Measurements from ENCODE around the gene DRP2.
"Not testable (repeated sequence)": the region's sequence is repeated elsewhere in the genome, so short reads cannot be mapped to it uniquely, and the experiment has no call there.

Gene DRP2, protein sequence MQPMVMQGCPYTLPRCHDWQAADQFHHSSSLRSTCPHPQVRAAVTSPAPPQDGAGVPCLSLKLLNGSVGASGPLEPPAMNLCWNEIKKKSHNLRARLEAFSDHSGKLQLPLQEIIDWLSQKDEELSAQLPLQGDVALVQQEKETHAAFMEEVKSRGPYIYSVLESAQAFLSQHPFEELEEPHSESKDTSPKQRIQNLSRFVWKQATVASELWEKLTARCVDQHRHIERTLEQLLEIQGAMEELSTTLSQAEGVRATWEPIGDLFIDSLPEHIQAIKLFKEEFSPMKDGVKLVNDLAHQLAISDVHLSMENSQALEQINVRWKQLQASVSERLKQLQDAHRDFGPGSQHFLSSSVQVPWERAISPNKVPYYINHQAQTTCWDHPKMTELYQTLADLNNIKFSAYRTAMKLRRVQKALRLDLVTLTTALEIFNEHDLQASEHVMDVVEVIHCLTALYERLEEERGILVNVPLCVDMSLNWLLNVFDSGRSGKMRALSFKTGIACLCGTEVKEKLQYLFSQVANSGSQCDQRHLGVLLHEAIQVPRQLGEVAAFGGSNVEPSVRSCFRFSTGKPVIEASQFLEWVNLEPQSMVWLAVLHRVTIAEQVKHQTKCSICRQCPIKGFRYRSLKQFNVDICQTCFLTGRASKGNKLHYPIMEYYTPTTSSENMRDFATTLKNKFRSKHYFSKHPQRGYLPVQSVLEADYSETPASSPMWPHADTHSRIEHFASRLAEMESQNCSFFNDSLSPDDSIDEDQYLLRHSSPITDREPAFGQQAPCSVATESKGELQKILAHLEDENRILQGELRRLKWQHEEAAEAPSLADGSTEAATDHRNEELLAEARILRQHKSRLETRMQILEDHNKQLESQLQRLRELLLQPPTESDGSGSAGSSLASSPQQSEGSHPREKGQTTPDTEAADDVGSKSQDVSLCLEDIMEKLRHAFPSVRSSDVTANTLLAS

DNA sequence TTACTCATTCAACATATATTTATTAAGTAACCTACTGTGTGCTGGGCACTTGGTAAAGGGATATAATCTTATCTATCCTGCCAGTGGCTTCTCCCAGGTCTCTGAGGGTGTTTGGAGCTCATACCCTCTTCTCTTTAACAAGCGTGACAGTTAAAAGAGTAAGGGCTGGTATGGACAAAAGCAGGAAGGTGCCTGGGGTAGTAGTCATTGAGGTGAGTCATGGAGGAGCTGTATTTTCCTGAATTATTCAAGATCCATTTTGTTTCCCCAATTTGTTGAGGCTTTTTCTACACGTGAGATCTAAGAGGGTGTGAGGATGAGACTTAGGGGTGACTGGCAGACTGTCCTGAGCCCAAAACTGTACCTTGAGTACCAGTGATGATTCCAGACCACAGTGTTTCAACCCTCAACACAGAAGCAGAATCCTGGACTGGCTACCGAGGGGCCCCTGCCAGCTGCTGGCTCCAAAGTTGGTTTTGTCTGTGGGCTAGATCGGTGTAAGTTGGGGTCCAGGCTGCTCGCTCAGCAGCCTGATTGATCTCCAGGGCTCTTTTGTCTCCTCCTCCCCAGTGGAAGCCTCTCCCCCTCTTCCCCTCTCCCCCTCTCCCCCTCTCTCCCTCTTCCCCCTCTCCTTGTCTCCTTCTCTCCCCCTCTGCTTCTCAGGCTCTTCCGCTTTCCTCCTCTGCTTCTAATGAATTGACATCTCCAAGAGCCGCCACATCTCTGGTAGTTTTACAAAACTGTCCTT, at the start of gene DRP2:
Gene DRP2 (plus strand): TSS at position 671 of the 748 bp plus-strand sequence. CDS start 11,862 bp downstream, outside the sequence.
- no peak for DNase-seq (ENCODE audit: low read depth in 2 of 2)

DNA sequence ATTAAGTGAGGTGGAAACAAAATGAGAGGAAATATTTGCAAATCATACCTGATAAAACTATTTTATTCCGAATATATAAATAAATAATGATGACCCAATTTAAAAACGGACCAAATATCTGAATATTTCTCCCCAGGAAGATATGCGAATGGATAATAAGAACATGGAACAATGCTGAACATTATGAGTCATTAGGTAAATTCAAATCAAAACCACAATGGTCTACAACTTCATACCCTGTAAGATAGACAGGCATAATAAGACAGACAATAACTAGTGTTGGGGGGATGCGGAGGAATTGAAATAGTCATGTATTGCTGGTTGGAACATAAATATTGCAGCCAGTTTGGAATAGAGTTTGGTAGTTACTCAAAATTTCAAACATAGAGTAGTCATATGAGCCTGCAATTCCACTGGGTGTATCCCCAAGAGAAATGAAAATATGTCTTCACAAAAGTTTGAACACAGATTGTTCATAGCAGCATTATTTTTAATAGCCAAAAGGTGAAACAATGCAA, 47.6 kb upstream of the DRP2 start:
- no peak for DNase-seq (ENCODE audit: low read depth in 2 of 2)

DNA sequence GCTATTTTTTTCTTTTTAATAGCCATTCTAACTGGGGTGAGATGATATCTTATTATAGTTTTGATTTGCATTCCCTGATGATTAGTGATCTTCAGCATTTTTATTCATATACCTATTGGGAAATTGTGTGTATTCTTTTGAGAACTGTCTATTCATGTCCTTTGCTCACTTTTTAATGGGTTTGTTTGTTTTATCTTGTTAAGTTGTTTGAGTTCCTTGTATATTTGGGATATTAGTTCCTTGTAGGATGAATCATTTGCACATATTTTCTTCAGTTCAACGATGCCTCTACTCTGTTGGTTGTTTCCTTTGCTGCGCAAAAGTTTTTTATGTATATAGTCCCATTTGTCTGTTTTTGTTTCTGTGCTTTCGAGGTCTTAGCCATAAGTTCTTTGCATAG, 43.1 kb upstream of the DRP2 start:
- DNase-seq (ENCODE audit: low read depth in 2 of 2), result no peak

DNA sequence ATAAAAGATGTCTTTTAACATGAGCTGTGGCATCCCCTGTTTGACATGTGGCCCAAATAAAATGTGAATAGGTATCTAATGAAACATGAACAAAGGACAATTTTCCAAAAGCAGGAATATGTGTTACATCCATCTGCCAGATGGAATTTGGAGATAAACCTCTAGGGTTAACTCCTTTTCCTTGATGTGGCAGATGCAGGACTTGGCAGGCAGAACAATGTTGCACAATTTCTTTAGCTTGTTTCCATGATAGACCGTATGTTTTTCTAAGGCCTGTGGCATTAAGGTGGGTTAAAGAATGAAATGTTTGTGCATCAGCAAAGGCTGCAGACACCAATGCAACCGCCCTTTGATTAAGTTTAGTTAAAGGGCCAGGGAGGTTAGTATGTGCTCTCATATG, 34.7 kb upstream of the DRP2 start:
- not testable (repeated sequence) for DNase-seq (ENCODE audit: low read depth in 2 of 2)

DNA sequence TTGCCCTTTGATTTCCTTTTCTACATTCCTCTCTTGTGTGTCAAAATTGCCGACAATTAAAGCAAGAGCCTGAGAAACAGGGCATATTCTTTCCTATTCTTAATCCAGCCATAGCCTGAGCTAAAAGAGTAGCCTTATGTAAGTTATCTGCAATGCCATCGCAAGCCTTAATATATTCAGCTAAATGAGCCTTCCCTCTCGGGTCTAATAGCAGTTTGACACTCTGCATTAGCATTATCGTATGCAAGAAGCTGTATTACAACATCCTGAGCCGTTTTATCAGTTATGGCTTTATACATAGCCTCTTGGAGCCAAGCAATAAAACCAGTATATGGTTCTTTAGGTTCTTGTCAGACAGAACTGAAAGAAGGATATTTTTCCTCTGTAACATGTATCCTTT, 31.6 kb upstream of the DRP2 start:
- DNase-seq (ENCODE audit: low read depth in 2 of 2), result not testable (repeated sequence)

DNA sequence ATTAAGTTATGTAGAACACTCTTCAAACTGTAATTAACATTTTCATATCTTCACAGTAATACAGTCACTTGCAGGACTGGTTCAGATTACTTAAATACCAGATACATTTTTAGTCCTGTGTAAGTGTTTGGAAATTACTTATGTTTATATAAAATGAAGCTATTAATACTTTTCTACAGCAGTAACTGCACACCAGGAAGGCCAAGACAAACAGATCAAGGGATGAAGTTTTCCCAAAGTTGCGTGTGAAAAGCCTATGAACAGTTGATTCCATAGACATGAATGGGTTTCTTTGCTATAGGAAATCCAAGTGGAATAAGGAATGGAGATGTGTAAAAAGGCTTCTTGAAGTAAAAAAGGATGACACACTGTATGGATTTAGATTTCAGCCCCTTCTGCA, 28.9 kb upstream of the DRP2 start:
- DNase-seq (ENCODE audit: low read depth in 2 of 2), result no peak

DNA sequence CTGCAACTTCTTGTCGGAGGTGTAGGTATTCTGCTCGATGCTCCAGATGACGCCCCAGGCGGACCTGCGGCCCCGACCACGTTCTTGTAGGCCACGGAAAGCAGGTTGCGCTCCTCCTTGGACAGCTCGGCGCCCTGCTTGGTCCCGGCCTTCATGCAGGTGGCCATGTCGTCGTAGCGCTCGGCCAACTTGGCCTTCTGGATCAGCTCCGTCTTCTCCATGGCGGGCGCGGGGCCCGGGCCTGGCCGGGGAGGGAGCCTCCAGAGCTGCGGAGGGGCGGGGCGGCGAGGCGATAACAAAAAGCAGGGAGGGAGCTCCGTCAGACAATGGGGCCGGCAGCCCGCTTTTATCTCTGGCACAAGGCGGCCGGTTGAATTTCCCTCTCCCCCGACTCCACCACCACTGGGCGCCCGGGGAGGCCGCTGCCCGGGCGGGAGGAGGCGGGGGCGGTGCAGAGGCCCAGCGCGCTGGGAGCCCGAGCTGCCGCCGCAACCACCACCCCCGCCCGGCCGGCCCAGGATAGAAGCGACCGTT, 28.3 kb upstream of the DRP2 start:
- no peak for DNase-seq (ENCODE audit: low read depth in 2 of 2)

DNA sequence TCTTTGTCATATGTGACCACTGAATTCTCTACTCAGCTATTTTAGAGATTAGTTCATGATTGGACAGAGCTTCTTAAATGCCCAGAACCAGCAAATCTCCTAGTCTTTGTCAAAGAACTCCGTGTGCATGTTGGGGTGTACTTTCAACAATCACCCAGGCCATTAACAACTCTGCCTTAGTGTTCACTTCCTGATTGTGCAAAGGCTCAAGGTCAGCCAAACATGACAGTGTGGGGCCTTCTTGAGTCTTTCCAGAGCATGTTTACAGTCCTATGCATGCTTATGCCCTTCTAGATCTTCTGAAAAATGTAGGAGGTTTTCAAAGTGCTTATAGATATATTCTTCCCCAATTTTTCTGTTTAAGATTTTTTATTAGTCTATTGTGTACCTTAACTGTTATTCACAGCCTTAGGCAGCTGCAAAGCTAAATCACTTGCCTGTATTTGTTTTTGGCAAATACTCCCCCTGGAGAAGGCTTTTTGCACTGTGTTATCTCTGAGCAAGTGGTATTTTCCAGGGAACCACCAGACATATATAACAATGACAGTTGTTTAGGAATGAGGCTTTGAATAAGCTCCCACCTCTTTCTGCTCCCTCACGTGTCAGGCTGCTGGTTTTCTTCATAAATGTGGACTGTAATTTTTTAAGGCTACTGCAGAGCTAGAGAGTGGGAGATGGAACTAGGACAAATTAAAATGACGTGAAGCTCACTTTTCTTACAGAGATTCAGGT, 24.0 kb upstream of the DRP2 start:
- DNase-seq (ENCODE audit: low read depth in 2 of 2), result no peak

DNA sequence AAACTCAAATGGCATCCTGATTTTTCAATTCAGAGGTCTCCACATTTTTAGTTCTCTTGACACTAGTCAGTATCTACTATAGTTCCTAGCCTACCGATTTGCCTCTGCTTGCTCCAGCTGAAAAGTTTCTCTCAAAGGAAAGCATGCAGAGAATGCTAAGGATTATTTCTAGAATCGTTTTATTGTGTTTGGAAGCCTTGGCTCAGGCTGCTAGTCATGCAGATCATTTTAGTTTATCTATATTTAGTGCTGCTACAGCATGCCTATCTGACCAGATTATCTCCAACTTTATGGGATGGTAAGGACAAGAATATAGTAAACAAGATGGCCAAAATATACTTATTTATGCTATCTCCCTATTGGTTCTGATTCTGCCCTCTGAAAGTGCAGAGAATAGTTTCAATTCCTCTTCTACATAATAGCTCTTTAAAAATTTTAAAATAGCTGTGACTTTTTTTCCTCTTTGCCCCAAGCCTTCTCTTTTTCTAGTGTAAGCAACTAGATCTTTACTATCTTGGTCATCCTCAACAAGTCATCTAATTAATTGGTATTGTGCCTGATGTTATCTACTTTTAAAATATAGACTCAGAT, 15.7 kb upstream of the DRP2 start:
- DNase-seq (ENCODE audit: low read depth in 2 of 2), result no peak

DNA sequence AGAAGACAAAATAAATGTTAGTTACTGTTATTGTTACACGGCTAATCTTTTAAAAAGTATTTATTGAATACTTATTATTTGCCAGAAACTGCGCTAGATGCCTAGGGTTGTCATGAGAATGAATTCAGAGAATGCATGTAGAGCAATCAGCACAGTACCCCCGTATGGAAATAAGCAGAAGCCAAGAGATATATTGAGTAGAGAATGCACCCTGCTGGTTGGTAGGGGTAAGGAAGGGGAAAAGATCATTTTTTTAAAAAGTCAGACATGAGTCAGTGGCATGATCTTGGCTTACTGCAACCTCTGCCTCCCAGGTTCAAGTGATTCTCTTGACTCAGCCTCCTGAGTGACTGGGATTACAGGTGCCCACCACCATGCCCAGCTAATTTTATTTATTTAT, 13.1 kb upstream of the DRP2 start:
- no peak for DNase-seq (ENCODE audit: low read depth in 2 of 2)

DNA sequence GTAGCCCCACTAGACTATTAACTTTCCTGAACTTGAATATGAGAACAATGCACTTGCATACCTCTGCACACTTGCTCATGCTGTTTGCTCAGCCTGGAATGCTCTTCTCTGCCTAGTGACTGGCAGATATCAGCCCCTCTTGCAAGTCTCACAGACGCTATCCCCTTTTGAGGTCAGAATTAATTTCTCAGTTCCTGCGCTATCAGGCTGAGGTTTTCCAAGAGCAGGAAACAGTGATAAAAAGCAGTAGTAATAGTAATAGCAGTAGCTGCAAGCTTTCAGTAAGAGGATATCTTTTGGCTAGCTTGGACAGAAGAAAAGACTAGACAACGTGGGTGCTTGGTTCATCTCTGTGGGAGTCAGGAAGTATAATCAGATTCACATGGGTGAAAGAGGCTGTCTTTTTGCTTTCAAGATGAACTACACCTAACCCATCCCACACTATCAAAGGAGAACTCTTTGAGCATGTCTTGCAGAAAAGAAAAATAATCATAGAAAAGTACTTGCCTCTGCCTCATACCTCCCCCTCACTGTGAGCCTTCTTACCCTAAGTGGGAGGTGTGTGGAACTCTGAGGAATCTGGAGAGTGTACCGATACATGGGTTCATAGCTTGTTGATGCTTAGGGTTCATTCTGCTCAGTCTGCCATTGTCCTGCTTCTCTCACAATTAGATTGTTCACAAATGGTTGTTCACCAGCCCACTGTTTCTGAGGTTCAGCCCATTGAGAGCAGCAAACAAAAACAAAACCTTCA, 11.3 kb upstream of the DRP2 start:
- DNase-seq (ENCODE audit: low read depth in 2 of 2), result no peak

DNA sequence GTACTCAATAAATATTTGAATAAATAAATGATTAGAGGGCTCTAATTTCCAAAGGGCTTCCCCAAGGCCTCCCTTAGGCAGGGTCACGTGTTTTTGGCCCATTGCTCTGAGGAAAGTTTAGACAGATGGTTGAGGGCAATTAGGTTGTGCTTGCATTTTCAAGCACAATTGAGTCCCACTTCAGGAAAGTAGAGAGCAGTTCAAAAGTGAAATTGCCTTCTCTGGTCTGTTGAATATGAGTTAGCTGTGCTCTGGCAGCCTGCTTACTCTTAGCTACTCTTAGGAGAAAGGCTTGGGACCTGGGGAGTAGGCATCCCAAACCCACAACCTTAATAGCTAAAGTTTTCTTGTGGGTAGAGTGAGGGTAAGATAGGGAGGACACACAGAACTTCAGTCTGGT, 9.0 kb upstream of the DRP2 start:
- no peak for DNase-seq (ENCODE audit: low read depth in 2 of 2)

DNA sequence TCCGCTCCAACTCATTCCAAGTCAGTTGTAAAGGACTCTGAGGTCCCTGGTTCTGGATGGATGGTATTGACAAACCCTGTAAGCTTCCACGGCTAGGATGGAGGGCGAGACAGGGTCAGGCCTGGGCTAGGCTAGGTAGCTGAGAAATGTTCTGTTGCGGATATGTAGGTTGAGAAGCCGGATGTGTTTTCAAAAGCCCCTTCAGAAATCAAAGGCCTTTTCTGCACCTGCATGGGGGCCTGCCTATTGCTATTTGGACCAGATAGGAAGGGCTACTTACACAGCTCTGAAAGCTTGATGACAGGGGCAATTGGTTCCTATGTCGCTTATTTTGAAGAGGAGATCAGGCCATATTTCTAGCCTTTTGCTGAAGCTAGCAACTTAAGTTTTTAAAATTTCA, 1.9 kb upstream of the DRP2 start:
- DNase-seq (ENCODE audit: low read depth in 2 of 2), result no peak

DNA sequence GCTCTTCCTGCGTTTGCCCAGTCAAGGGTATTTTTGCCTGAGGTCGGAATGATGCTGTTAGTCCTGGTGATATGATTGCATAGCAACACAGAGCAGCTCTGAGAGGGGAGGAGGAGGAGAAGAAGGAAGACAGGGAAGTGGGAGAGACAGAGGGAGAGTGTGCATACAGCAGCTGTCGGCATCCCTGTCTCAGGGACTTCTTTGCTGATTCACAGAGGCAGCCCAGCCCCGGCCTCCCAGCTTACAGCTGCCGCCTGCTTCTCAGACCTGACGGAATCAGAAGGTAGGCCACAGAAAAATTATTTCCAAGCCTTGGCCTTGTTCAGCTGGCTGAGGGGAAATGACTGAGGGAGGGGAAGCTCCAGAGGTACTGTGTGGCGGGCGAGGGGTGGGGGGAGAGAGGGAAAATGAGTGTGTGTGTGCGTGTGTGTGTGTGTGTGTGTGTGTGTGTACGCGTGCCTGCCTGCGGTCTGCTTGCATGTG, 319 bp downstream of the DRP2 start:
- DNase-seq (ENCODE audit: low read depth in 2 of 2), result no peak

DNA sequence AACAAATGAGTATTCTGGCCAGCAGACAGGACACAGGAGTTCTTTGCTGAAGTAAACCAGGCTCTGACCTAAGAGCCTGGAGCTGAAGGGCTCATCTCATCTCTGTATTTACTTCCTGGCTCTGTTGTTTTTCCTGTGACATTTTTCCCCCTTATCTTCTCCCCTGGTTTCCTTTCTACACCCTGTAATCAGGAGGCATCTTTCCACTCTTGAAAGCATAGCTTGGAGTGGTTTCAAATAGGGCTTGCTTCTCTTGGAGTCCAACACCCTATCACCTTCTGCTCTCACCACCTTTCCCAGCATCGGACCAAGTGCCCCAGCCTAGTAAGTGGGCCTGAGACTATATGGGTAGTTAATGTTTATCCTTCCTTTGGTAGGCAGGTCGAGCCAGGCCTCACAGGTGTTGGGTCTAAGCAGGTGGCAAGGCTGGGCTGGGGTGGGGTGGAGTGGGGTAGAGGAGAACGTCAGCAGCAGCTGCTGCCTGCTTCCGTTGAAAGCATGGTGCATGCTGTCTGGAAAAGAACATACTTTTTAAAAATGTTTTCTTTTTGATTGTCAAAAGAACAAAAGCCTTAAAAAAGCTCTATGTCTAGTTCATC, 1.2 kb downstream of the DRP2 start:
- DNase-seq (ENCODE audit: low read depth in 2 of 2), result no peak

DNA sequence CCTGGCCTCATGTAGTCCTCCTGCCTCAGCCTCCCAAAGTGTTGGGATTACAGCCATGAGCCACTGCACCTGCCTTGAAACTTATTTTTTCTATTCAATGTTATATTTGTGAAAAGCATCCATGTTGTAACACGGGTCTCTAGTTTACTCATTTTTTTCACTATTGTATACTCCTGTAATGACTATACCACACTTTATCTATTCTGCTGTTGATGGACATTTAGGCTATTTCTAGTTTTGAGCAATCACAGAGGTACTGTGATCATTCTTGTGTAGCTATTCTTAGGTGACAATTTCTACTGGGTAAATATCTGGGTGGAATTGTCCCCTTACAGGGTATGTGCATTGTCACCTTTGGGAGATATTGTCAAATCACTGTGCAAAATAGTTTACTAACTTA, 3.6 kb downstream of the DRP2 start:
- no peak for DNase-seq (ENCODE audit: low read depth in 2 of 2)

DNA sequence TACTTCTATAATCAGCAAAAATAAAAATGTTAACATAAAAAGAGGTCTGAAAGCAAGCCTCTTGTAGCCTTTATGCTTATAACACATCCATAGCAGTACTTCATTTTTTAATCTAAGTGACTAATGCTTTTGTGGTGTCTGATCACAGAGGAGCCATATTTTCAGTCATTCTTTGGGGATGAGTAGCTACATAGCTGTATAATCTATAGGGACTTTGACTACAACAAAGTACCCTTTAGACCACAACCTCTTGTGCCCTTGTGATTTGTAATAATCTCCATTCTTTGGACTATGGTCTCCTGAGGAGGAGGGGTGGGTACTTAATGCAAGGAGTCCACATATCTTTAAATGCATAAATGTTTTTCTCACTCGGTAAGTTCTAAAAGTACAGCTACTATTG, 9.6 kb downstream of the DRP2 start:
- no peak for DNase-seq (ENCODE audit: low read depth in 2 of 2)

DNA sequence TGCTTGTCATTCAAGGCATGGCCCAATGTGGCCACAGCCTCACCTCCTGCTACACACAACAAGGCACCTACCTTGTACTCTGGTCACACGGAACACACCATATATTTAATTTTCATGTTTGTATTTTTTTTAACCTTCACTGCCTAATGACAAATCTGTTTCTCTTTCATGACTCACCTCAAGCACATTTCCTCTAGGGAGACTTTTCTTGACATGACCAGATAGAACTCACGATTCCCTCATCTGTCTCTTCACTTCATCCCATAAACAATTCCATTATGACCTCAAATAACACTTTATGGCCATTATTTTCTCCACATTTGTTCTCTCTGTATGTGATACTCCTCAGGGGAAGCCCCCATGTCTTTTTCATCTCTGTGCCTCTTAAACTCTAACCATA, 11.1 kb downstream of the DRP2 start:
- no peak for DNase-seq (ENCODE audit: low read depth in 2 of 2)

DNA sequence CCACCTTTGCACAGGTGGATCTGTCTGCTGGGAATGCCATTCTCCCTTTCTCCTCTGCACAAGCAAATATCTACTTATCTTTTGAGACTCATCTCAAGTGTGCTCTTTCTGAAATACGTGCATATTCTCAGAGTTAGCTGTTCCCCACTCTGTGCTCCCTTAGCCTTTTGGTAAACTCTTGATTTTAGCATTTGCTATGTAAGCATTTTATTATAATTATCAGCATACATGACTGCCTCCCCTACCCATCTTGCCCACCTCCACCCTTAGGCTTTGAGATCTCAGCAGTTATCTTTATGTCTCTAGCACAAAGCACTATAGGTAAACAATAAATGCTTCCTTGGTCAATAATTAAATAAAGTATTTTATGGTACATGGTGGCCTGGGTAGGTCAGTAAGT, 11.5 kb downstream of the DRP2 start:
- DNase-seq (ENCODE audit: low read depth in 2 of 2), result no peak

All from activated CD4-positive, alpha-beta T cell treated with anti-CD3 and anti-CD28 coated beads for 24 hours (primary cell).